Keratinocyte (primary cell): ENCODE results near the gene BPTF. TPM values are rescaled to one million over a fixed set of nuclear protein-coding genes. Genes with fewer than 3 reads are reported as not detected.
"Not testable (repeated sequence)": the region's sequence is repeated elsewhere in the genome, so short reads cannot be mapped to it uniquely, and the experiment has no call there.

ENCODE experiments used
- DNase-seq: peaks from one replicate; pipeline ENCODE4 v3.0.0-alpha.2; 2011; ENCODE audit warnings: low read depth, missing footprints, low spot score
- FAIRE-seq: peaks from 2 replicates; lab custom pipeline; 2011; peaks lifted over from hg19 to GRCh38; lab: Jason Lieb, UNC
- H2AFZ ChIP-seq: 2 replicates; pipeline ENCODE4 v1.6.0; 2012; ENCODE audit warnings: low read length, control low read depth, inconsistent platforms; ENCODE audit not compliant: control insufficient read depth
- H3K27ac ChIP-seq: 2 replicates; pipeline ENCODE4 v1.5.1; 2011; ENCODE audit warnings: low read length; ENCODE audit not compliant: control insufficient read depth, insufficient read depth
- H3K27me3 ChIP-seq: 3 replicates; pipeline ENCODE4 v1.6.0; 2011; ENCODE audit warnings: low read length; ENCODE audit not compliant: control insufficient read depth, insufficient read depth; ENCODE audit errors: extremely low read depth
- H3K36me3 ChIP-seq, 2 experiments: 2 replicates in 1 of 2; 3 replicates in 1 of 2; pipeline ENCODE4 v1.5.1; 2011; ENCODE audit warnings: low read length in 2 of 2, mild to moderate bottlenecking in 1 of 2; ENCODE audit not compliant: control insufficient read depth in 2 of 2, insufficient read depth in 2 of 2; ENCODE audit errors: extremely low read depth in 1 of 2
- H3K4me1 ChIP-seq: 3 replicates; pipeline ENCODE4 v1.5.1; 2011; ENCODE audit warnings: low read length; ENCODE audit not compliant: control insufficient read depth, insufficient read depth; ENCODE audit errors: extremely low read depth
- H3K4me2 ChIP-seq: 3 replicates; pipeline ENCODE4 v1.6.0; 2011; ENCODE audit warnings: low read depth, low read length; ENCODE audit not compliant: control insufficient read depth, insufficient read depth; ENCODE audit errors: extremely low read depth
- H3K4me3 ChIP-seq, 3 experiments: fragments of 200-600 bp in 1 of 3; sonication (generic) in 1 of 3; 2 replicates in 2 of 3; 3 replicates in 1 of 3; pipeline ENCODE4 v1.5.1; 2011 to 2016; ENCODE audit warnings: low read length in 3 of 3, mild to moderate bottlenecking in 3 of 3, control low read depth in 2 of 3, inconsistent platforms in 1 of 3, low read depth in 1 of 3, mixed read lengths in 1 of 3, mixed run types in 1 of 3, moderate library complexity in 1 of 3; ENCODE audit not compliant: control insufficient read depth in 2 of 3, insufficient read depth in 2 of 3; ENCODE audit errors: extremely low read depth in 1 of 3
- H3K79me2 ChIP-seq: 2 replicates; pipeline ENCODE4 v1.6.0; 2012; ENCODE audit warnings: low read length; ENCODE audit not compliant: control insufficient read depth, insufficient read depth
- H3K9ac ChIP-seq: 3 replicates; pipeline ENCODE4 v1.6.0; 2011; ENCODE audit warnings: low read length; ENCODE audit not compliant: control insufficient read depth, insufficient read depth; ENCODE audit errors: extremely low read depth
- H3K9me1 ChIP-seq: 3 replicates; pipeline ENCODE4 v1.6.0; 2011; ENCODE audit warnings: low read length; ENCODE audit not compliant: control insufficient read depth, insufficient read depth; ENCODE audit errors: extremely low read depth
- H3K9me3 ChIP-seq: 2 replicates; pipeline ENCODE4 v1.5.1; 2012; ENCODE audit warnings: low read depth, low read length; ENCODE audit not compliant: control insufficient read depth
- H4K20me1 ChIP-seq: 3 replicates; pipeline ENCODE4 v1.6.0; 2011; ENCODE audit warnings: low read length; ENCODE audit not compliant: control insufficient read depth, insufficient read depth; ENCODE audit errors: extremely low read depth
- EZH2 ChIP-seq: IDR thresholded peaks from one replicate; pipeline ENCODE4 v1.6.1; 2012; ENCODE audit warnings: inconsistent platforms, mild to moderate bottlenecking, low read length, moderate library complexity
- dilution Hi-C: fragments of 300-500 bp; cut with MboI; formaldehyde crosslinking; loops from one replicate; pipeline ENCODE4 v1.7.0; 2020; ENCODE audit warnings: low sequenced_read_pairs; ENCODE audit not compliant: extremely low pct_ligation_motif_present
- polyA plus RNA-seq, 5 experiments: library from polyadenylated mRNA; depleted of rRNA in 3 of 5; stranded (reverse) in 3 of 5; stranded (forward) in 1 of 5; unstranded in 1 of 5; fragments of >200 nt; gene quantifications; 1 replicate in 1 of 5; 2 replicates in 3 of 5; 3 replicates in 1 of 5; pipeline versions ENCODE4 v1.2.1 to v1.2.3, GENCODE V29; 2011 to 2012; ENCODE audit warnings: missing spikeins in 2 of 5, low read depth in 1 of 5, low replicate concordance in 1 of 5
- TF ChIP-seq, protein P1 (sequence below), 3 experiments: IDR thresholded peaks in 1 of 3; conservative IDR thresholded peaks in 1 of 3; optimal IDR thresholded peaks in 1 of 3; 2 replicates in 2 of 3; 3 replicates in 1 of 3; pipeline versions ENCODE3 to v1.5.1; 2011; ENCODE audit warnings: low read length in 3 of 3, mild to moderate bottlenecking in 3 of 3, moderate library complexity in 2 of 3, control low read depth in 1 of 3, inconsistent platforms in 1 of 3; ENCODE audit not compliant: insufficient read depth in 2 of 3; ENCODE audit errors: extremely low read depth in 1 of 3

Gene BPTF
- polyA plus RNA-seq, 1 donor (not counting 4 experiments of a cell fraction or from before 2014, with no cell fraction given) = 28.3 TPM

DNA sequence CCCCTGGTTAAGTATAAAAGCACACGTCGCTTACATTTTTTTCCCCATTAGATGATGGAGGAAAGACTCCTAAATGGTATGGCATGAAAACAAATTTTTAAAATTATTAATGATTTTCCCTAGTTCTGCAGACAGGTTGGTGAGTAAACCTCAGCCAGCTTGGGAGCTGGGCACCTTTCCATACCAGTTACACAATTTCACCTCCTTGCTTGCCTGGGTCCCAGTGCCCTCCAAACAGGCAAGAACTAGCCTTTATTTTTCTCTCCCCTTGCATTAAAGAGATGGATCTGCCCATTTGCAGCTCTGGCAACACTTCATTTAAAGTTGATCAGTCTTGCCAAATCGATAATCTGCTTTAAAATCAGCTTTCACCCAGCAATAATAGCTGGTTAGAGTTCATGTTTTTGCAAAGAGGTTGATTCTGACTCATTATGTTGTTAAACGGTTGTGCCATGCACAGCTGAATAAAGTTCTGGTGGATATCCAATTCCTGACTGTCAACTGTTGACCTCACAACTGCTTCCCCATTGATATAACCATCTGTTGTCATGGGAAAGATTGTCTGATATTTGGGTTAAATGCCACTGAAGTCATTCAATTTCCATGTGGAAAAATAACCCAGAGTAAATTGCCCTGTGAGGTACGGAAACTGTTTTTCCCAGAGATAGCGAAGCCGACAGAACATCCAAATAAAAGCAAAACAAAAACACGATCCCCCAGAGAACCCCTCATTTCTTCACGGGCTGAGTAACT, 169.7 kb downstream of the BPTF start:
- Histone ChIP-seq H3K4me3 (peak overlapping the region; percentile 20 to 73 (median 73)), H3K9me3 (no peaks in the 10 kb centered on the region), H3K9me1 (no peaks in the 10 kb centered on the region), H2AFZ (no peak overlapping the region), H3K27me3 (no peaks in the 10 kb centered on the region), H4K20me1 (no peaks in the 10 kb centered on the region), H3K4me2 (peak overlapping the region; percentile 89), H3K27ac (peak overlapping the region; percentile 3), H3K36me3 (no peaks in the 10 kb centered on the region), H3K79me2 (no peaks in the 10 kb centered on the region), H3K9ac (peak overlapping the region; percentile 56), H3K4me1 (peaks cover 31% of the 10 kb centered on the region)
- TF ChIP-seq EZH2 = no peak
- TF ChIP-seq, protein P1, sequence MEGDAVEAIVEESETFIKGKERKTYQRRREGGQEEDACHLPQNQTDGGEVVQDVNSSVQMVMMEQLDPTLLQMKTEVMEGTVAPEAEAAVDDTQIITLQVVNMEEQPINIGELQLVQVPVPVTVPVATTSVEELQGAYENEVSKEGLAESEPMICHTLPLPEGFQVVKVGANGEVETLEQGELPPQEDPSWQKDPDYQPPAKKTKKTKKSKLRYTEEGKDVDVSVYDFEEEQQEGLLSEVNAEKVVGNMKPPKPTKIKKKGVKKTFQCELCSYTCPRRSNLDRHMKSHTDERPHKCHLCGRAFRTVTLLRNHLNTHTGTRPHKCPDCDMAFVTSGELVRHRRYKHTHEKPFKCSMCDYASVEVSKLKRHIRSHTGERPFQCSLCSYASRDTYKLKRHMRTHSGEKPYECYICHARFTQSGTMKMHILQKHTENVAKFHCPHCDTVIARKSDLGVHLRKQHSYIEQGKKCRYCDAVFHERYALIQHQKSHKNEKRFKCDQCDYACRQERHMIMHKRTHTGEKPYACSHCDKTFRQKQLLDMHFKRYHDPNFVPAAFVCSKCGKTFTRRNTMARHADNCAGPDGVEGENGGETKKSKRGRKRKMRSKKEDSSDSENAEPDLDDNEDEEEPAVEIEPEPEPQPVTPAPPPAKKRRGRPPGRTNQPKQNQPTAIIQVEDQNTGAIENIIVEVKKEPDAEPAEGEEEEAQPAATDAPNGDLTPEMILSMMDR (optimal IDR thresholded peaks at IDR 0.05 in 1 of 3, IDR thresholded peaks at IDR 0.05 in 1 of 3, conservative IDR thresholded peaks at IDR 0.05 in 1 of 3; ENCODE audit: extremely low read depth in 1 of 3, insufficient read depth in 2 of 3, low read length in 3 of 3) = no peak
- FAIRE-seq = peak; percentile 32
- dilution Hi-C loops = no loop called here
- no peak for DNase-seq

DNA sequence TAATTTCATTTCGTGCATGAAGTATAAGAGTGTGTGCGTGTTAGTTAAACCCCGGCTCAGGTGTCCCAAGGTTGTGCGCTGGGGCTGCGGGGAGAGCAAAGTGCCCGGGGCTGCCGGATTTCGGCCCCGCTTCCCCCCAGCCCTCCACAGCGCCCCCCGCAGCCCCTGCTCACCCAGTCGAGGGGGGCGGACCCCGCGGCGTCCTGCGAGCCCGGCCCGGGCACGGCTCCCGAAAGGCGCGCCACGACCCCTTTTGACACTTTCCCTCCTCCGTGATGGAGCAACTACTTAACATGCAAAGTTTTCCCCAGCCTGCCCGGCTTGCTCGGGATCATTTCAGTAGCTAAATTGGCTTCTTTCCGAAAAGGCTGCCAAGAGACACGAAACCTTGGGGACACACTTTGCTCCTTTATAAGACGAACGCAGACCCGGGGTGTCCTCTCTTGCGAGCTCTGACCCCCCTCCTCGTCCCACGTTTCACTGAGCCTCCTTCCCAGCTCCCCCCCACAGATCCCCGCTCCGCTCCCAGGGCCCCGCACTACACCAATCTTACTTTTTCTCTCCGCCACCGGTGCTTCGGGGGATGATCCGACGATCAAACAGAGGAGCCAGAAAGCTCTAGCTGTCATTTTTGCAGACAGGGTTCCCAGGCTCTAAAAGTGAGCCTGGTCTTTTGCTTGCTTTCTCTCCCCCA, 170.4 kb downstream of the BPTF start:
- peak overlapping the region; percentile 56 for H3K9ac ChIP-seq

DNA sequence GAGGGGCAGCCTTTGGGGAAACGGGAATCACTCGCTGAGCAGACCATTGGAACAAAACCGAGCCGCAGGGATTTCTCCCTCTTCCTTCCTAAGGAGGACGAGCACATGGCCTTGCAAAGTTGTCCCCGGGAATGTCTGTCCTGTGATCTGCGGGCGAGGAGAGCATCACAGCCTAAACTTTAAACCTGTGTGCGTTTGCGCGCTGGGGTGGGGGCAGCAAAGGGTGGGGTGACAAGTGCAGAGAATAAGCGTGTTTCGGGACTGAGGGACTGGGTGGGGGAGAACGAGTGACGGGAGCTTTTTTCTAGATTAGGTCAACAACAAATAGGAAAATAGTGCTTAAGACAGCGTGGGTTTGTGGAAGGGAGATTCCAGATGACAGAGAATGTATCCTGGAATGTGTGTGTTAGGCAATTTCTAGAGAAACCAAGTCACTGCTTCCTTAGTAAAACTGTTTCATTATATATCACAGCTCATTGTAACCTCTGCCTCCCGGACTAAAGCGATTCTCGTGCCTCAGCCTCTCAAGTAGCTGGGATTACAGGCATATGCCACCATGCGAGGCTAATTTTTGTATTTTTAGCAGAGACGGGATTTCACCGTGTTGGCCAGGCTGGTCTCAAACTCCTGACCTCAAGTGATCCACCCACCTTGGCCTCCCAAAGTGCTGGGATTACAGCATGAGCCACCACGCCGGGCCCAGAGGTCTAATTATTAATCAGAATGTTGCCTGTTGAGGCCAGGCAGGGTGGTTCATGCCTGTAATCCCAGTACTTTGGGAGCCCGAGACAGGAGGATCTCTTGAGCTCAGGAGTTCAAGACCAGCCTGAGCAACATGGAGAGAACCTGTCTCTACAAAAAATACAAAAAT, 171.2 kb downstream of the BPTF start, which contains the start of gene C17orf58:
Gene C17orf58 (minus strand): TSS at position 169 of the 871 bp plus-strand sequence. CDS start 271 bp downstream, outside the sequence.
- not testable (repeated sequence) for DNase-seq, H3K27ac ChIP-seq, FAIRE-seq

More for the DNA sequence above, 170.4 kb downstream of the BPTF start:
- dilution Hi-C loops = no loop called here
- H3K36me3 ChIP-seq = no peaks in the 10 kb centered on the region
- no peaks in the 10 kb centered on the region for H3K9me1 ChIP-seq
- H4K20me1 ChIP-seq = no peaks in the 10 kb centered on the region
- H3K4me2 ChIP-seq = peak overlapping the region; percentile 89
- H3K4me3 ChIP-seq = peak overlapping the region; percentile 20 to 73 (median 73)
- no peak for TF ChIP-seq EZH2
- TF ChIP-seq, protein P1 (optimal IDR thresholded peaks at IDR 0.05 in 1 of 3, IDR thresholded peaks at IDR 0.05 in 1 of 3, conservative IDR thresholded peaks at IDR 0.05 in 1 of 3; ENCODE audit: extremely low read depth in 1 of 3, insufficient read depth in 2 of 3, low read length in 3 of 3) = no peak
- no peaks in the 10 kb centered on the region for H3K27me3 ChIP-seq
- H3K79me2 ChIP-seq = no peaks in the 10 kb centered on the region
- H3K9me3 ChIP-seq = no peaks in the 10 kb centered on the region
- FAIRE-seq (no peak), DNase-seq (no peak)
- H2AFZ ChIP-seq = peak overlapping the region; percentile 77
- H3K27ac ChIP-seq = no peak overlapping the region
- H3K4me1 ChIP-seq = peaks cover 31% of the 10 kb centered on the region

More for the DNA sequence above, 171.2 kb downstream of the BPTF start, which contains the start of gene C17orf58:
- H3K9me1 ChIP-seq, H3K9me3 ChIP-seq, H4K20me1 ChIP-seq, dilution Hi-C loops, H3K27me3 ChIP-seq, H3K79me2 ChIP-seq, H3K36me3 ChIP-seq: not testable (repeated sequence)
- Histone ChIP-seq H3K4me3 (peak within 1 kb of the TSS; percentile 20 to 73 (median 73)), H2AFZ (peak within 1 kb of the TSS; percentile 77), H3K4me1 (peaks cover 31% of the 10 kb centered on the region), H3K4me2 (peak within 1 kb of the TSS; percentile 89), H3K9ac (peak within 1 kb of the TSS; percentile 56)
